Amniotic epithelial cell (primary cell): ENCODE data around the gene ERP44.
"Not testable (repeated sequence)": the region's sequence is repeated elsewhere in the genome, so short reads cannot be mapped to it uniquely, and the experiment has no call there.

Experiments
- DNase-seq: peaks from one replicate; pipeline ENCODE4 v3.0.0-alpha.2; 2010; ENCODE audit warnings: low read depth

Gene ERP44

DNA sequence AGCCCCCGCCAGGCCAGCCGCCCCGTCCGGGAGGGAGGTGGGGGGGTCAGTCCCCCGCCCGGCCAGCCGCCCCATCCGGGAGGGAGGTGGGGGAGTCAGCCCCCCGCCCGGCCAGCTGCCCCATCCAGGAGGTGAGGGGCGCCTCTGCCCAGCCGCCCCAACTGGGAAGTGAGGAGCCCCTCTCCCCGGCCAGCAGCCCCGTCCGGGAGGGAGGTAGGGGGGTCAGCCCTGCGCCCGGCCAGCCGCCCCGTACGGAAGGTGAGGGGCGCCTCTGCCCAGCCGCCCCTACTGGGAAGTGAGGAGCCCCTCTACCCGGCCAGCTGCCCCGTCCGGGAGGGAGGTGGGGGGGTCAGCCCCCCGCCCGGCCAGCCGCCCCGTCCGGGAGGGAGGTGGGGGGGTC, 30.8 kb downstream of the ERP44 start:
- DNase-seq: not testable (repeated sequence)

DNA sequence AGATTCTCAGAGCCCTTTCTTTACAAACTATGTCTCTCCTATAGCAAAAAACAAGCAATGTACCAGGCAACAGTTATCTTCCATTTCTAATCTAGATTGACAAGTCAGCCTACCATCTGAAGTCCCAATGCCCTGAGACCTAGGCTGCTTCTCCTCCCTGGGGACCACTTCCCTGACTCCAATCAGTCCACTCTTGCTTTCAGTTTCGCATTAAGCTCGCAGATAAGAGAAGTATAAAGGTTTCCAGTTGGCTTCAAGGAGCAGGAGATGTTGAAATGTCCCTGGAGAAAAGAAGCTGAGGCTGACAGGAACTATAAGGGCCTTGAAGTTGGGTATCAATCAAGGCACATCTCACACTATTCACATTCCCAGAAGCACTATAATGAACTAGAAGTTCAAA, 32.3 kb downstream of the ERP44 start:
- DNase-seq: peak; percentile 49

DNA sequence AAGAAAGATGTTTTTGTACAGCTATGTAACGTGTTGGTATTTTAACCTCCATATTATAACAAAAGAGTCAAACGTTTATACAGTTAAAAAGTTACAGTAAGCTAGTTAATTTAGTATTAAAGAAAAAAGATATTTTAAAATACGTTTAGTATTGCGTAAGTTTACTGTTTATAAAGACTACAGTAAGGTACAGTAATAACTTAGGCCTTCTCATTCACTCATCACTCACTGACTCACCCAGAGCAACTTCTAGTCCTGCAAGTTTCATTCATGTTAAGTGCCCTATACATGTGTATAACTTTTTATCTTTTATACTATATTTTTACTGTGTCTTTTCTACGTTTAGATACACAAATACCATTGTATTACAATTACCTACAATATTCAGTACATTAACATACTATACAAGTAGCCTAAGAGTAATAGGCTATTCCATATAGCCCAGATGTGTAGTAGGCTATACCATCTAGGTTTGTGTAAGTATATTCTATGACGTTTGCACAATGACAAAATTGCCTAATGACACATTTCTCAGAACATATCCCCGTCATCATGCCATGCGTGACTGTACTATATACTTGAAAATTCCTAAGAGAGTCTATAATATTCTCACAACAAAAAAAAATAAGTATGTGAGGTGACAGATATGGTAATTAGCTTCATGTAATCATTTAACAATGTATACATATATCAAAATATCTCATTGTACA, 33.8 kb downstream of the ERP44 start:
- peak; percentile 80 for DNase-seq

DNA sequence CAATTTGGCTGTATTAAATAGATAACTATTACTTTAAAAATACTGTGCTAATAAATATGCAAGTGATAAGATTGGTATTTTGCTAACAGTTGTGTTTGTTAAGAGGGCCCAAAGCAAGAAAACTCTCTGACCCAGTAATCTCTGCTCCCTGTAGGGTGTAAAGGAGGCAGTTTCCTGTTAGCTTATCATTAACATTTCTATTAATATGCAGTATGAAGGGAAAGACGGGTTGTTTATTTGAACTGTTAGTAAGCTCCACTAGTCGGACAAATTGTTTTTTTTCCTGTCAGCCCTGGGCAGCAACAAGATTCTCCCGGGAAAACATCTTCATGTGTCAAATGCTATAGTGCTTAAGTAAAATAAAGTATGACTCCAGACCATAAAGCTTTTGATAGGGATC, 35.6 kb downstream of the ERP44 start:
- peak; percentile 16 for DNase-seq

DNA sequence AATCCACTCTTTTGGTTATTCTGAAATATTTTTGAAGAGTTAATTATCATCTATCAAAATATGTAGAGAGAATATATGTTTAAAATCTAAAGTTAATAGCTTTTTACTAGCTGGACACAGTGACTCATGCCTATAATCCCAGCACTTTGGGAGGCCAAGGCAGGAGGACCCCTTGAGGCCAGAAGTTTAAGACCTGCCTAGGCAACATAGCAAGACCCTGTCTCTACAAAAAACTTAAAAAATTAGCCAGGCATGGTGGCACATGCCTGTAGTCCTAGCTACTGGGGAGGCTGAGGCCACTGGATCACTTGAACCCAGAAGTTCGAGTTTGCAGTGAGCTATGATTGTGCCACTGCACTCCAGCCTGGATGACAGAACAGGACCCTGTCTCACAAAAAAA, 36.1 kb downstream of the ERP44 start:
- DNase-seq: not testable (repeated sequence)

DNA sequence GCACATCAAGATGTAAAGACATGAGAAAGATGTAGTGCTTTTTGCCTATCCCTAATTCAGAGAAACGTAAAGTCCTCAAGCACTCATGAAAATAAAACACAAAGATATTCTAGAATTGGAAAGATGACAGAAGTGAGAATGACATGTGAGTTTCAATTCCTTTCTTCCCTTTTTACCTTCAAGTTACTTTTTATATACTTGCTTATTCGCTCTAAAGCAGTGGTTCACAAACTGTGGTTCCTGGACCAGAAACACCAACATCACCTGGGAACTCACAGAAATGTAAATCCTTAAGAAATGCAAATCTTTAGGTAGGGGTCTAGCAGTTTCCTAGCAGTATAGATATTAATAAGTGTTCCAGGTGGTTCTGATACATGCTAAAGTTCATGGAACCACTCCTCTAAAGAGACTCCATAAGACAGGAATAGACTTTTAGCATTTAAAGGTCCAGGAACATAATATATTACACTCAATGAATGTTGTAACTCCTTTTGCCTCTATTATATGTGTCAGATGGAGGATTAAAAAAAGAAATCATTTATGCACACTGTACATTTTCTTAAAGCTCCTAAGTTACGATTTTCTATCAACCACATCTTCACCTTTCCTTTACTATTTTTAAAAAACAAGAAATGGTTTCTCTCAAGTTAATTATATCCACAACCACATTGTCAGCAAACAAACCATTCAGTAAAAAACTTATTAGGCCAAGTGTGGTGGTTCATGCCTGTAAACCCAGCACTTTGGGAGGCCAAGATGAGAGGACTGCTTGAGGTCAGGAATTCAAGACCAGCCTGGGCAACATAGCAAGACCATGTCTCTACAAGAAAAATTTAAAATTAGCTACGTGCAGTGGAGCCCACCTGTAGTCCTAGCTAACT, 39.9 kb downstream of the ERP44 start:
- DNase-seq: no peak

DNA sequence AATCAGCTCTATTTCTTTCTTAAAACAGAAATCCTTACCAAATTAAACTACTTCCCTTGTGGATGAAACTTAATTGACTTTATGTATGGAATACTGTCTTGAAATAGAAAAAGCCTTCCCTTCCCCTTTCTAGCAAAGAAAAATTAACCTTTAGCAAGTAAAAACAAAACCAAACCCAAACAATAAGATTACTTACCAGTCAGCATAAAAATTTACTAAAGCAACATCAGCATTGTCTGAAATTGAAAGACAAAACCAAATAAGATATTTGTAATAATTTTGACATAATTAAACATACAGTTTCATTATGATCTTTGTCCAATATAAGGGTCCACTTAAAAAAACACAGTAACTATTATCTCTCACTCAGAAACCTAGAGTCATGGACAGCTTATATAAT, 41.2 kb downstream of the ERP44 start:
- no peak for DNase-seq

GRCh38 chr9:100056561-100056960, 42.2 kb downstream of the ERP44 start:
- no peak for DNase-seq

DNA sequence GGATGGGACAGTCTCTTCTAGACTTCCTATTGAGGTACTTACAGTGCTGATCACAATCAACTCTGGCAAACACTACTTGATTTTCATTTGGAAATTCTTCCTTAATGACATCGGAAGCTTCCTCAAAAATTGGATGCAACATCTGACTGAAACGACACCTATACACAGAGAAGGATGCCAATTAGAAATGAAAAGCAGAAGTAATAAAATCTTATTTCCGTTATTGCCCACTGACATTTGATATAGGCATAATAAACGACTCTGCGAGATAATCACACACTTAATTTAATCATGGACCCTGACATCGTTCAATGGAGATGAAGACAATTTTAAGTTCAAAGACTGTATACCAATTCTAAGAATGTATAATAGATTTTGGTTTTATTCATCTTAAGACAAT, 46.4 kb downstream of the ERP44 start:
- DNase-seq: no peak

GRCh38 chr9:100049551-100049950, 49.2 kb downstream of the ERP44 start:
- DNase-seq: no peak

DNA sequence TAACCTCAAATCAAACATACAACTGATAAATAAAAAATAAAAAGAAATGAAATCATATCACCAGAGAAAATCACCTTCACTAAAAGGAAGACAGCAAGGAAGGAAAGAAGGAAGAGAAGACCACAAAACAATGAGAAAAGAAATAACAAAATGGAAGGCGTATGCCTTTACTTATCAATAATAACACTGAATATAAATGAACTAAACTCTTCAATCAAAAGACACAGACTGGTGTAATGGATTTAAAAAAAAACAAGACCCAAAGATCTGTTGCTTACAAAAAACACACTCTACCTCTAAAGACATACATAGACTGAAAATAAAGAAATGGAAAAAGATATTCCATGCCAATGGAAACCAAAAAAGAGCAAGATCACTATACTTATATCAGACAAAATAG, 60.3 kb downstream of the ERP44 start:
- no peak for DNase-seq

DNA sequence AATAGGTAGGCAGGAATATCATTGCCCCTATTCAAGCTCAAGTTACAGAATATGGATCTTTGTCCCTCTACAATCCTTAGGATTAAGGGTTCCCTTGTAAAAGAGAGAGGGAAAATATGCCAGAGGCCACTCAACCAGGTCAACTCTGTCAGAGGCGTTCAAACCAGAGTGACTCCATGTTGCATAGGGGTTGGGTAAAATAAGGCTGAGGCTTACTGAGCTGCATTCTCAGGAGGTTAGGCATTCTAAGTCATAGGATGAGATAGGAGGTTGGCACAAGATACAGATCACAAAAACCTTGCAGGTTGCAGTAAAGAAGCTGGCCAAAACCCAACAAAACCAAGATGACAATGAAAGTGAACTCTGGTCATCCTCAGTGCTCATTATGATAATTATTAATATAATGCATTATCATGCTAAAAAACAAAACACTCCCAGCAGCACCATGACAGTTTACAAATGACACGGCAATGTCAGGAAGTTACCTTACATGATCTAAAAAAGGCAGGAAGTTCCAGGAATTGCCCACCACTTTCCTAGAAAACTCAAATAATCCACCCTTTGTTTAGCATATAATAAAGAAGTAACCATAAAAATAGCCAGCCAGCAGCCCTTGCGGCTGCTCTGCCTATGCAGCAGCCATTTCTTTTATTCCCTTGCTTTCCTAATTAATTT, 64.8 kb downstream of the ERP44 start:
- DNase-seq: no peak

- DNase-seq: no peak
Observed at GRCh38 chr9:100030548-100030947, 68.3 kb downstream of the ERP44 start.

- no peak for DNase-seq
Observed at GRCh38 chr9:100029251-100029650, 69.5 kb downstream of the ERP44 start.

GRCh38 chr9:100028201-100028784, 70.5 kb downstream of the ERP44 start:
- peak; percentile 80 for DNase-seq

DNA sequence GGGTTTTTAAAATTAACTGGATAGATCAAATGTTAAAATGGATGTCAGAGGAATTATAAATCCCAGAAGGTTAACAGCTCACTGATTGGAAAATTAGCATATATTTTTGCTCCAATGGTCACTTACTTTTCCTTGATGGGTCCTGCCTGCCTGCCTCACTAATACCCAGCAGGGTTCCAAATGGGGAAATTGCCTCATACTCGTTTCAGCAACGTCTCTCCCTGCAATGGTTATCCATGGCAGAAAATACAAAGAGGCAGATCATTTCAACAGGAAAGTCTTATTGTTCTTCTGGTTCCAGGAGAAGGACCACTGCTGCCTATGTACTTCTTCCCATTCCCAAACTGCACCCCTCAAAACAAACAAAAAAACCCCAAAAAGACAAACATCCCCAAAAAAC, 71.3 kb downstream of the ERP44 start:
- DNase-seq: no peak

DNA sequence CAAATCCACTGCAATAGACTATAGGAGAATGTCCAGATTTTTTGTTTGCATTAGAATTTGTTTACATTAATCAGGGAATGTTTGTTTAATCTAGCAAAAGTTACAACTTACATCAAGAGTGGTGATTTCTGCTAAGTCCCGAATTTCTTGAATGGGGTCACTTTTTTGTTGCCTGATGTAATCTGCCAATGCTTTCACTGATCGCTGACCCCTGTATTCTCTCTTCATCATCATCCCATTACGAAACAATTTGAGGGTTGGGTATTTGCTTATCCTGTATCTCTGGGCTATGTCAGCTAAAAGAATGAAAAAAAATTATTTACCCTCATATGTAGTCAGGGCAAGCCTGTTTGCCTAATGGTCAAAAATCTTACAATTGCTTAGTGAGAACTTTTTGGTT, 76.9 kb downstream of the ERP44 start:
- no peak for DNase-seq

DNA sequence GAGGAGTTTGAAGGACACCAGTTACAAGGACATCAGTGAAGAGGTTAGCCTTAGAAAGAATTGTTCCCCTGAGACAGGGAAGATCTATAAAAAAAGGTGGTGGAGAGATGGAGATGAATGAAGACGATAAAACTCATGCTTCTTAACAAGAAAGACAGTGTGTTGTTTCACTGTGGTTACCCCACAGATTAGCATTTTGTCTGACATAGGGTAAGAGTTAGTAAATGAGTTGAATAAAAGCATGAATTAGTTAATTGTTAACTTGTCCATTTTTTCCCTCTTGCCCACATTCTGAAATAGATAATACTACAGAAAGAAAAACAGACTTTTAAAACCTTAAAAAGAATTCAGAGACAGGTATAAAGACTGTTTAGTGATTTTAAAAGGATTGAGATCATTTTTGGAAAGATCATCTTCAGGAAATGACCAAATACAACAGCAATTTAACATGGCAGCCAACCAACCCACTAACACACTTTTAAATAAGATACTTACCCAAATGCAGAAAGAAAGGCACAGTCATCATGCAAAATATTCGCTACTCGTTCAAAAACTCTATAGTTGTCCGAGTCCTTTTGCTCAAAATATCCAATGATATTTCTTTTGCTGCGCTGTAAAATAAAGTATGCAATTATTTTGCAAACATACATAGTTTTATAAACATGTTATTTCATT, 78.5 kb downstream of the ERP44 start:
- no peak for DNase-seq

- no peak for DNase-seq
Observed at GRCh38 chr9:100019541-100019940, 79.3 kb downstream of the ERP44 start.

DNA sequence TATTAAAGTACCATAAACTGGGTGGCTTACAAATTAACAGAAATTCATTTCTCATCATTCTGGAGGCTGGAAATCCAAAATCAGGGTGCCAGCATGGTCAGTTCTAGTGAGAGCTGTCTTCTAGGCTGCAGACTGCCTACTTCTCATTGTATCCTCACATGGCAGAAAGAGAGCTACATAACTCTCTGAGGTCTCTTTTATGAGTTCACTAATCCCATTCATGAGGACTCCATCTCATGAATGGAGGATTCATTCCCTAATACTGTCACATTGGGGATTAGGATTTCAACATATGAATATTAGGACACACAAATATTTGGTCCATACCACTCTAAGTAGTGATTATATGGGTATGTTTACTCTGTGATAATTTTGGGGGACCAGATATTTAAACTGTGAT, 84.0 kb downstream of the ERP44 start:
- no peak for DNase-seq

DNA sequence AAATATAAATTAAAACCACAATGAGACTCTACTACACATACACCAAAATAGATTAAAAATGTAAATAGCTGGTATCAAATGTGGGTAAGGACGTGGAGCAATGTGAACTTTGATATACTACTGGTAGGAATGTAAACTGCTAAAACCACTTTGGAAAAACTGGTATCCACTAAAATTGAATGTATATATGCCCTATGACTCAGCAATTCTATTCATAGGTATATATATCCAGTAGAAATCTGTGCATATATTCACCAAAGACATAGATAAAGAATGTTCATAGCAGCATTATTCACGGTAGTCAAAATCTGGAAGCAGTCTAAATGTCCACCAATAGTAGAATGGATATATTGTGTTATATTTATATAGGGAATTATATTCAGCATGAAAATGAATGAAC, 85.2 kb downstream of the ERP44 start:
- DNase-seq: no peak

- DNase-seq: no peak
Observed at GRCh38 chr9:100012279-100012678, 86.5 kb downstream of the ERP44 start.
